Activated gamma-delta T cell treated with anti-CD3 and anti-CD28 coated beads, Interleukin-2, amount 50 U/mL, for 16 hours (primary cell): ENCODE data around the gene SGIP1.
"Not testable (repeated sequence)": the region's sequence is repeated elsewhere in the genome, so short reads cannot be mapped to it uniquely, and the experiment has no call there.

ENCODE experiments used
- DNase-seq: peaks from one replicate; pipeline ENCODE4 v3.0.0-alpha.2; 2020; ENCODE audit warnings: low read depth

The SGIP1 gene

DNA sequence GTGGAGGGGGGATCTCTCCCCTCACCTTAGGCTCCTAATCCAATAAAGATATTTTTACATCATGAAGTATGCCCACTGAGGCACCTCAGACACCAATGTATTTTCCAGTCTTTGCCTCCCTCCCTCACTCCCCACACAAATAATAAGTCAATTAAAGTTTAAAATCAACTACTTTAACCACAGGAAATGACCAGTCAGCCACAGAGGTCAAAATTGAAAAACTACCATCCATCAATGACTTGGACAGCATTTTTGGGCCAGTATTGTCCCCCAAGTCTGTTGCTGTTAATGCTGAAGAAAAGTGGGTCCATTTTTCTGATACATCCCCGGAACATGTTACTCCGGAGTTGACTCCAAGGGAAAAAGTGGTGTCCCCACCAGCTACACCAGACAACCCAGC lies 147.7 kb downstream of the SGIP1 start:
- no peak for DNase-seq

DNA sequence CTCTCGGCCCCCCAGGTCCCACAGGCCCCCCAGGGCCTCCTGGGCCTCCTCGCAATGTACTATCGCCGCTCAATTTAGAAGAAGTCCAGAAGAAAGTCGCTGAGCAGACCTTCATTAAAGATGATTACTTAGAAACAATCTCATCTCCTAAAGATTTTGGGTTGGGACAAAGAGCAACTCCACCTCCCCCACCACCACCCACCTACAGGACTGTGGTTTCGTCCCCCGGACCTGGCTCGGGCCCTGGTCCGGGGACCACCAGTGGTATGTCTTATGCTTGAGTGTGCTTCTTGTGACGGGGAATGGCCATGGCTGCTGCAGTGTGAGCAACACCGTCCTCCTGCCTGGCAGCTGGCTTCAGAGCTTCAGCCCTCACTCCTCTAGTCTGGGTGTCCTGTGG lies 148.2 kb downstream of the SGIP1 start:
- DNase-seq = no peak

DNA sequence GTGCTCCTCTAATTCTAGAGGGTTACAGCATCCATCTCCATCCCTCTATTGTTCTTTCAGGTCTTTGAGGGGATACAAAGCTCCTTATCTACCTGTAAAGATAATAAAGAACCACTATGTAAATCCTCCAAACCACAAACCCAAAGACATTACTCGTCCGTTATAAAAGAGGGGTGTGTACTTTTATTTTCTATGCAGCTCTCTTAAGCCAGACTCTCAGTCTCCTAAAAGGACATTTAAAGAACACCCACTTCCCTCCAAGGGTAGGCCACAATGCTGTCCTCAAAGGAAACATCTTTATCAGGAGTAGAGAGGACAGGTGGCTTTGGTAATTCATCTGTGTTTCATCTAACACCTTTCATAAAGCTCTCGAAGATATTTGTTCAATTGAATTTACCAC lies 150.4 kb downstream of the SGIP1 start:
- no peak for DNase-seq

DNA sequence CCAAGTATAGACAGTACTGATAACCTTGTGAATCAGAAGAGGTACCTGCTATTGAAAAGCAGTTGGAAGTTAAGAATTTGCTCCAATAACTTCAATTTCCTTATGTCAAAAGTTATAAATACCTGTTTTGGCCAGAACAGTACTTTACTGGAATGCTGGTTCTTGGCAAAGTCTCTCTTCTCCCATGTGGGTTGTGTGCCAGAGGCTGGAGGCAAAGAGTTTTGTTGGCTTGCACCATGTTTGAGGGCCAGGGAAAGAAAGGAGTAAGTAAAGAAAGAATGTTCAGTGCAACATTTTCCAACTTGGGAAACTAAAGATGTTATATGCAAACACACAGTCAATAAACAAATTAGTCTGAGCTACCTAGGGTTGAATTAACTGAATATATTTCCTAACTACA lies 151.3 kb downstream of the SGIP1 start:
- DNase-seq = no peak

DNA sequence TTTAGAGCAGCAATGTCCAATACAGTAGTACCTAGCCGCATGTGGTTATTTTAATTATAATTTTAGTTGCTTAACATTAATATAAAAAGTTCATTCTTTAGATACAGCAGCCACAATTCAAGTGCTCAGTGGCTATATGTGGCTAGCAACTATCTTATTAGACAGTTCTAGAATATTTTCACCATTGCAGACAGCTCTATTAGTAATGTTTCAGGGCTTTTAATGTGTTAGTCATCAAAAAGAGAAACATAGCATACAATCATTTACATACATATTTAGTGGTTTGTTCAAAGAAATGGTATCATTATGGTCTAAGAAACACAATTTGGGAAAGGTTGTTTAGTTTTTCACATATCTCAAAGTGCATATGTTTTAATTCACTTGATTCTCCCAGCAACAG lies 151.7 kb downstream of the SGIP1 start:
- no peak for DNase-seq

DNA sequence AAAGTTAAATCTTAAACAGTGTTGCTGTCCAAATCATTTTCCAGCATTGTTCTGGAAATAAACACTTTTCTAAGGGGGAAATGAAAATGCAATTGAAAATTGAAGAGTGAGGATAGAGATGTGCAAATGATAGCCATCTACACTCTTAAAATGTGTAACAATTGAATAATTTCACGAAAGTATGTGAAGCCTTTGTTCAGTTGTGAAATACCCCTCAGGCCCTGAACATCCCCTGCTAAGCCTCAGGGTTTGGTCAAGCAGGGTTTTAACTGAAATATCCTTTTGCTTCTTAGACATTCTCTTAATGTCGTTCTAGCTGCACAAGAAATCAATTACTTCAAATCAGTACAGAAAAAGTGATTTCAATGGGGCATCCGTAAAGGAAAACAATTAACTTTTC lies 152.5 kb downstream of the SGIP1 start:
- no peak for DNase-seq

DNA sequence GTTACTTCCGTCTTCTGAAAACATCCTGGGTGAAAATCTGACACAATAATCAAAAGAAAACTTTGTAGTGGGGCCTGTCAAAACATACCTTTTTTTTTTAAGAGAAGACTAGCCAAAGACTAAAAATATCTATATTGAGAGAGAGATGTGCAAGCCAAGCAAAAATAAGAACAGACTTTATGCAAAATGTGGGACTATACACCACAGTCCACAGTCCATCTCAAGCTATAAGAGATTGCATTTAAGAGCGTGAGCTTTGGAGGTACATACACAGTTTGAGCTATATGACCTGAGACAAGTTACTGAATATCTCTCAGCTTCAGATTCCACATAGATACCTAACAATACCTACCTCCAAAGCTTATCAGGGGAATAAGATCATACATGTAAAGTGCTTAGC lies 153.4 kb downstream of the SGIP1 start:
- DNase-seq = no peak

DNA sequence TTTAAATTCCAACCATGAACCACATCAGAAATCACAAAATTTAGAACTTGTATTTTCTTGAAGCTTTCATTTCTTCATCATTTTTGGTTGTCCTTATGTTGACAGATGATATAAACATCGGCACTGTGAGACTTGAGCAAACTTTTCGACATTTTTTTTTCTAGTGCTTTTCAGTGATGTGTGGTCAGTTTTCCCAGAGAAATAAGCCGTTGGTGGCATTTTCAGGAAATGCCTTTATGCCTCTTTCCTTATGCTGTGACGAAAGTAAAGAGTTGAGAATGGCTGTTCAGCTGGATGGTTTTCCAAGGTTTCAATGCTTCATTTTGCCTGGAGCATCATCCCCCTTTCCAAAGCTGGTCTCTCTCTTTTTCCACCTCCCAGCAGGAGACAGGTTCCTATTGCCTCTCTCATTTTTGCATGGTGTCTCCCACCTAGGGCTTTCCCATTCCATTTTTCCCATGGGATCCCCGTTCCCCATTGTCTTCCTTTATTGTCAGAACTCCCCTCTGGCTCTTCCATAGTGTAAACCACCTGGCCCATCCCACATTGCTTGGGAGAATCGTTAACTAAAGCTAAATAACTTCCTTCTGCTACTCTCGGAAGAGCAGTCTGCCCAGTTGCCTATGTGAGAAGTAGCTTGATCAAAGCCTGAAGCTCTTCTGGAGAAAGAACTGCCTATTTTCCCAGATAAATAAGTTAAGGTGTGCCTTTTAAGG lies 156.9 kb downstream of the SGIP1 start:
- DNase-seq = no peak

DNA sequence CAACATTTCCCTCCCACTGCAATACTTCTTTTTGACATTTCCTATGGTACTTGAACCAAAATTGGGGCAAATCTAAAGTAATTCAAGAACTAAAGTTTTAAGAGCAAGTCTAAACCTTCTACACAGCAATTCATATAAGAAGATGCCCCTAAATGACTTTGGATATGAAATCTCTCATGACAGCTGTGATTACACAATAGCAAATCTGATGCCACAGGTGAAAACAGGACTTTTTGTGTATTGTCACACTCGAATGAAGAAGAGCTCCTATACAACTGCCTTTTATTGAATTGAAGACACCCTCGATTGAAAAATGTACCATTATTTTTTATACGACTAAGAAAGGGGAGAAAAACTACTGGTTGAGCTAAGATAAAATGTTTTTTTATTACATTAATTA lies 158.7 kb downstream of the SGIP1 start:
- DNase-seq = no peak

DNA sequence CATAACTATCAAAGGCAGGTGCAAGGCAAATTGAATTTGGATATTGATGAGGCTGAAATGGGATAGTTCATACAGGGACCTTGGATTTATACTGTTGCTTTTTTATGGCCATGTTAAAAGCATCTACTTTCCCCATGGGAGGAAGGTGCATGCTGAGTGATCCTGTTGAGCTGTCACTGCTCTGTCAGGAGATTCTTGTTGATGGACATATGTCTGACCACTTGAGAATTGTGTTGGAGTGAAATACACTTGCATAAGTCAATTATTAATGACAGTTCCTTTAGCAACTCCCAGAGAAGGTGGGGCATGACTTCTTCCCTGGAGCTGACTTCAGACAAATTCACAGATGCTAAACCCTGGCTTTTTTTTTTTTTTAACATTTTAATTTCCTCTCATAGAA lies 159.9 kb downstream of the SGIP1 start:
- DNase-seq = no peak

DNA sequence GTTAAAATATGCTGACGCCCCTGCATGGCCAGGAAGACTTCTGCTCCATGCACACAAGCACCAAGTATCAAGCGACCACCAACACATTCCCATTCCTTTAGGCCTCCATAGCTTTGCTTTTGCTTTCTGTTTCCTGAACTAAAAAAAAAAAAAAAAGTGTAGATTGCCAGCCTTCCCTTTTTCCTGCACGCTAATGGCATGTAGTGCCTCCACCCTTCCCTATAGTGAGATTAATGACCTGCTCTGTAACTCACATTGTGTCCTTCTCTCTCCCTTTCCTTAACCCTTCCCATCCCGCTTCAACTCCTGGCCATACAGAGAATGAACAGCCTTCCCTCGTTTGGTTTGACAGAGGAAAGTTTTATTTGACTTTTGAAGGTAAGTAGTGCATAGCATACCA lies 161.2 kb downstream of the SGIP1 start:
- no peak for DNase-seq

DNA sequence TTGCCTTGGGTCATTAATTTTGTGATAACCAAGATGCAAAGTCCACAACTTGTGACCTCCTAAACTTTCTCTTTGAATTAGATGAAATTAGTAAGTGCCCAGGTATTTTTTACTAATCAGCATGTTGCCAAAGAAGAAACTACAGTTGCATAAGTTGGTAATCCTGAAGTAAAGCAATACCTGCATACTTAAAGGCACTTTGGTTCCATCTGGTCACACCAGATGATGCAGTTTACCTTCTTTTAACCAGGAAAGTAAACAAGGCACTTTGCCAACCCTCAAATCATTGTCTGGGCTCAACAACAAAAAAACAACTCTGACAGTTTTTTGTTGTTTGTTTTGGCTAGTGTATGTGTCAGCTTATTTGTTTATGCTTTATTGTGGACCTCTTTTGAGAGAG lies 162.8 kb downstream of the SGIP1 start:
- no peak for DNase-seq

DNA sequence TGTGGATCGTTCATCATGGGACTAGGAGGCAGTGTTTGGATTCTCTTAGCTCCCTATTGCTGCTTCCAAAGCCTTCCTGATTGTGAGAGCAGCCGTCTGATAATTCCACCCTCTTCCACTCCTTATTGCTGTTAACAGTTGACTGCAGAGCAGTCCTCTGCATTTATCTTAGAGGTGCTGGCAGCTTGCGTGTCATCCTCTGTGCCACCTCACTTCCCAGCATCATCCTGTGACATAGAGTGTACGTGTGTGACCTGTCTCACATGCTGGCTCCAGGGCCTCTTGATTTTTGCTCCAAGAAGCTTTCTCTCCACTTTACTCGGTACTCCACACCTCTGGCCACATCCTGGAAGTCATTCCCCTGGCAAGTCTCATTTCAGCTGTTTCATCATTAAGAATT lies 165.3 kb downstream of the SGIP1 start:
- DNase-seq = no peak

DNA sequence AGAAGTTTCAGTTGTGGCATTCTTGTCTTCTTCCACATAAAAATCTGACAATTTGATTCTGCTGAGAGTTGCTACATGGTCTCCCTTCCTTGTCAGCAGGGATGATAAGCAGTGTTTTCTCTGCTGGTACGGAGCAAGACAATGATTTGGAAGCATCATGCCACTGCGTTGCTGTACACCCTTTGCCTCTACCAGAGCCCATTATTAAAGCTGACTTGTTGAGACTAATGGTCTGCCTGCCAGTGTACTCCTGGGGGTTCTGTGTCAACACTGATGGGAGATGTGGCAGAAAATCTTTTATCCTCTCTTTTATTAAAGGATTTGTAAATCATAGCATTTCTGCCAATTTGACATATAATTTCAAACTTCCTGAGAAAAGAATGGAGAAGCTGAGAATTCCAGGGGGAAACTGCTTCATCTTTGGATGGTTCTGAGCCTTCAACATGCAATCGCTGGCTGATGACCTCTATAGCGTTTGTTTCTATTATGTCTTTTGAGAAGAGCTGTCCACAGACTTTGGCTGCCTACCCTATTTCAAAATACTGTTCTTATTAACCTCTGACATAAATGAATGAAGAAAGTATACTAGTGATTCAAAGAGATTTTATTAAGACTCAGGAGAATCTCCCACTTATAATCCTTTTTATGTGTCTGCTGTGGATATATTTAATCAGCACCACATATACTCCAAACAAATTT lies 170.4 kb downstream of the SGIP1 start:
- no peak for DNase-seq

DNA sequence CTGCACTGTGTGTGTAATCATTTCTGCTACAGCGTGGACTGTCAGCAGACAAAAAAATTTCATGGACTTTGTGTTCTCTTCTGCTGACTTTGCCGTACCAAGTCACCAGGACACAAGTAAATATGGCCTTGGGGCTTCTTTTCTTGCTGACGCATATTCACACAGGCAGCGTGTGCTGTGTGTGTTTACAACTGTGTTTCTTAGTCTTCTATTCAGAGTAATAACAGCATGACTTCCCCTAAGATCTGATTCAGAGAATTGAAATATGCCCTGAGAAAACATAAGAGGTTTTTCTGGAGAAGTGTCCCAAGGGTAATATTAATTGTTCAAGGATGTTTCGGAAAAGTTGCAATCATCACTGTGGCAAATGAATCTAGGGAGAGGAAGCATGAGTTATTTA lies 171.2 kb downstream of the SGIP1 start:
- DNase-seq = no peak

DNA sequence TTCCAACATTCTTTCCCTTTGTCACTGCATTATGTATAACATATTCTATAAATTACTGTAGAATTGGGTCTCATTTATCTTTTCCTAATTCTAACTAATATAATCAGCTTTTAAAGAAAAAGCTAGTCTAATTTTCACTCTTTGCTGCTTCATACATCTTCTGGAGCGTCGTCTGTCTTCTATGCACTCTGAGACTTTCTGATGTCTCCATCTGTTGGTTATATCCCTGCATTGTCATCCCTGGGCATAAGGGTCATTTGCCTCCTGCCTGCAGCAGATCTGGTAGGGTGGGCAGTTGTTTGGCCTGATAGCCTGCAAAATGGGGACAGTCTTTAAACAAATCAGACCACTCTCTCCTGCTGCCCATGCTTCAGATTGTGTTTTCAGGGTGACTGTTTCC lies 177.5 kb downstream of the SGIP1 start:
- DNase-seq = no peak

DNA sequence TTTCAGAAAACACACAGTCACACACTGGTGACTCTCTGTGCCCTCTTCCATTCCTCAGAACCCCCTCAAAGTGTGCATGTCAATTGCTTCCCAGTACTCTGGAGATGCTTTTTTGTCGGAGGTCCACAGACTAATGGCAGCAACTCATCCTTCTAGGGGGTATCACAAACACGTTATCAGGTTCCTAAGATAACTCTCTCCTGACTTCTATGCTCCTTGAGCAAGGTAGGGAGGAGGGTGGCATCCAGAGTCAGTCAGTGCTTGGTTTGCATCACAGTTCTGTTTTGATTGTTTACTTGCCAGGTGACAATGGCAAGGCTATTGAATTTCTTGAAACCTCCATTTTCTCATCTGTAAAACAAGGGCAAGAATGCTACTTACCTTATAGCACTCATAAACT lies 178.9 kb downstream of the SGIP1 start:
- no peak for DNase-seq

DNA sequence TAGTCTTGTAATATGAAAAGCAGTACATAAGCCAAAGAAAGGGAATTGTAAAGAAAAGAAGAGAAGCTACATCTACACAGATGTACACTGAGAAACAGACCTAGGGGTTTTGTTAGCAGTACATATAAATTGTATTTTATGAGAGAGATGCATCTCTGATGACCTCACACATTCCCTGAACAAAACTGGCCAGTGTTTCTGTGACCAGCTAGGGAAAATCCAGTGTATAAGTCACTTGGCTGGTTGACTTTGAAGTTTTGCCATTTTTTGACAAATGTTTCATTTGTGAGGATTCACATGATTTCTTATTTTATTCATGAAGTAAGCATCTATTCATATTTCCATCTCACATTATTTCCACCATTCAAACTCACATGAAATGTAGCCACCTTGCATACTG lies 190.0 kb downstream of the SGIP1 start:
- DNase-seq = no peak

DNA sequence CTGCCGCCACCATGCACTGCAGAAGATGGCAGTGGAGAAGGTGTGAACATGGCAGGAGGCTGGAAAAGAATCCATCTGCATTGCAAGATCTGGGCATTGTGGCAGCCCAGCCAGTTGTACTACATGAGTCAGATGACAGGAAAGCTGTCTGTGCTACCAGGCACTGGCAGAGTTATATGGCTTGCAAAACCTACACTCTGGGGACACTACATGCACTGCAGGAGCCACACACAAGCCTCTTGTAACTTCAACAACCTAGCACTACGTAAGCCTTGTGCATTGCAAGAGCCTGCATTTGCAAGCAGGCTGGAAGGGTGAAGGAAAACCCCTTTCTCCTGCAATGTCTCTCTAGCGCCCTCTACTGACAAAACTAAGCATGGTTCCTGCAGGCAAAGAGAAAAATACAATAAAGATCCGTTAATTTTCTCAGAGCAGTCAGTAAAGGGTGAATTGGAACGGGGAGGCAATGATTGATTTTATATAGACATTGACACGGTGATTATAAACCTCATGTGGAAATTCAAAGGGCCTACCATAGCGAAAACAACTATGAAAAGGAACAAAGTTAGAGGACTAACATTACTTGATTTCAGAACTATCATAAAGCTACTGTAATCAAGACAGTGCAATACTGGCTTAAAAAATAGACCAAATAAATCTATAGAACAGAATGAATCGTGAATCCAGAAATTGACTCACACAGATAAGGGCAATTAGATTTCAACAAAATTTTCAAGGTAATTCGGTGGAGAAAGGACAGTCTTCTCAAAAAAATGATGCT lies 192.1 kb downstream of the SGIP1 start:
- DNase-seq = peak; percentile 28

DNA sequence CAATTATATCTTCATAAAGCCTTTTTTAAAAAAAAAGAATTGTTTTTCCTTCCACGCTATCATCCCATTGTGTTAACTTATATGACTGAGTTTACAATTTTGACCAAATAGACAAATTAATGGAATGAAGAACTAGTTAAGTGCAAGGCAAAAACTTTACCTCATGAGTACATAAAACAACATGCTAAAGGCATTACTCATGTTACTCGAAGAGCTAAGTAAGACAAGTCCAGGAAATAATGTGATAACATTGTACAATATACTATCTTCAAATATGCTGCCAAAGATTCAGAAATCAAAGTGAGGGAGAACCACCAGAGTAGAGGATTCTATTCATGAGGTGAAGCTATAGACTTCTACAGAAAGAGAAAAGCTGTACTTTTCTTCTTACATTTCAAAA lies 194.1 kb downstream of the SGIP1 start:
- no peak for DNase-seq

DNA sequence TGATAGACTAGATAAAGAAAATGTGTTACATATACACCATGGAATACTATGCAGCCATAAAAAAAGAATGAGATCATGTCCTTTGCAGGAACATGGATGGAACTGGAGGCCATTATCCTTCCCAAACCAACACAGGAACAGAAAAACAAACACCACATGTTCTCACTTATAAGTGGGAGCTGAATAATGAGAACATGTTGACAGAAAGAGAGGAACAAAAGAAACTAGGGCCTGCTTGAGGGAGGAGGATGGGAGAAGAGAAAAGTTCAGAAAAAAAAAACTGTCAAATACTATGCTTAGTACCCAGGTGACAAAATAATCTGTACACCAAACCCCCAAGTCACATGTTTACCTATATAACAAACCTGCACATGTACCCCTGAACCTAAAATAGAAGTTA lies 194.8 kb downstream of the SGIP1 start:
- DNase-seq = not testable (repeated sequence)

DNA sequence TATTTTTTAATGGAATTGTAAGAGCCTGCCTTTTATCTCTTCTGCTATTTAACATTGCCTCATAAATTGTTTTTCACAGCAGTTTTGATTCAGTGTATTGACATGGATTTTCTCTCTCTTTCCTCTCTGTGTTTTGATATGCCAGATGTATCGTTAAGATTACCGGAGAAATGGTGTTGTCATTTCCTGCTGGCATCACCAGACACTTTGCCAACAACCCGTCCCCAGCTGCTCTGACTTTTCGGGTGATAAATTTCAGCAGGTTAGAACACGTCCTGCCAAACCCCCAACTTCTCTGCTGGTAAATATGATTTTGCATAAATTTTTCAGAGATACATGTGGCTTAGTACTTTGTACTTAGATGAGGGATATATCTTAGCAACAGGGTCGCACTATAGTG lies 195.2 kb downstream of the SGIP1 start:
- no peak for DNase-seq

DNA sequence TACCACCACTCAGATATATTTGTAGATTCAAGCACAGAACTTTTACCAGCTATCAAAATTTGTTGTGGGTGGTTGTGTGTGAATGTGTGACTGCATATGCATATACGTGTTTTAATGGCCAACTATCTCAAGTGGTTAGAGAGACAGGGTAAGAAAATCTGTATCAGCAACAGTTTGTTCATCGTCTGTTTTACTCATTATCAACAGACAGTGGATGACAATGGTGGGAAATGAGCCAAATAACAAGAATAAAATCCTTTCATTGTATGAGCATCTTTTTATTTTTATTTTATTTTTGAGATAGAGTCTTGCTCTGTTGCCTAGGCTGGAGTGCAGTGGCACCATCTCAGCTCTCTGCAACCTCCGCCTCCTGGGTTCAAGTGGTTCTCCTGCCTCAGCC lies 195.6 kb downstream of the SGIP1 start:
- DNase-seq = no peak
